SK-N-MC (cell line): ENCODE results near the gene MRPS18B.
A peak's percentile ranks its signal among the peaks of the same experiment; 100 is the strongest.

ENCODE experiments used
- DNase-seq: peaks from one replicate; pipeline ENCODE4 v3.0.0-alpha.2; 2011; ENCODE audit warnings: low read depth, low spot score
- H3K27ac ChIP-seq: fragments of 200-600 bp; sonication (generic); 2 replicates; pipeline ENCODE4 v1.5.1; 2016; ENCODE audit warnings: mixed run types
- H3K36me3 ChIP-seq: fragments of 200-600 bp; sonication (generic); 2 replicates; pipeline ENCODE4 v1.6.1; 2017; ENCODE audit warnings: antibody characterized with exemption, low read length, mixed read lengths; ENCODE audit not compliant: insufficient read depth
- H3K4me3 ChIP-seq: fragments of 200-600 bp; sonication (generic); 2 replicates; pipeline ENCODE4 v1.5.1; 2016
- H3K9ac ChIP-seq: fragments of 200-600 bp; sonication (generic); 2 replicates; pipeline ENCODE4 v1.8.0; 2017; ENCODE audit warnings: mixed run types, mixed read lengths; ENCODE audit not compliant: insufficient read length
- H3K9me3 ChIP-seq: fragments of 200-600 bp; sonication (generic); 2 replicates; pipeline ENCODE4 v1.6.1; 2017; ENCODE audit warnings: low read depth, mild to moderate bottlenecking, antibody characterized with exemption, low read length, moderate library complexity, mixed read lengths
- EZH2 ChIP-seq: fragments of 200-600 bp; sonication (generic); IDR thresholded peaks from one replicate; pipeline ENCODE4 v1.6.1; 2017; ENCODE audit warnings: antibody characterized with exemption
- FOXP2 ChIP-seq: optimal IDR thresholded peaks from 2 replicates; pipeline ENCODE3; 2011; ENCODE audit warnings: mild to moderate bottlenecking, moderate library complexity; ENCODE audit not compliant: insufficient read depth; ENCODE audit errors: extremely low read length, control extremely low read depth
- POLR2AphosphoS5 ChIP-seq: IDR thresholded peaks from 2 replicates; pipeline ENCODE4 v1.6.1; 2012; ENCODE audit warnings: mild to moderate bottlenecking, low read depth, low read length, borderline replicate concordance

The MRPS18B gene

DNA sequence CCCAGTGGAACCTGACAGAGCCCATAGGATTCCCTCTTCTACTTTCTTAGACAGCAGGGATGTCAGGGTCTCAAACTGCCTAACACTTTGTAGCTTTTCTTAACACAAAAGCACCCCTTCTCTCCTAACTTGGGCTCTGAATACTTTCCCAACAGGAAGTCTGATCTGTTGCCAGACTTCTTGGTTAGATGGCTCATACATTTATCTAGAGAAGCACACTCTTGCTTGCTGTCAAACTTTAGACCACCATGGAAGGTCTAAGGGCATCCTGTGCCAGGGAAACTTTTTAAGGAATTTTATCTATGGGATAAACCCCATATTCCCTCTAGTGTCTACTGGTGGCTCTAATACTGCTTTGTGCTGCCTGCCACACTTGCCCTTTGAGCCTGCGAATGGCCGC lies 26.0 kb downstream of the MRPS18B start:
- Histone ChIP-seq H3K27ac (no peak overlapping the region), H3K36me3 (peaks cover 42% of the 10 kb centered on the region), H3K9ac (no peak overlapping the region), H3K4me3 (no peak overlapping the region), H3K9me3 (no peaks in the 10 kb centered on the region)
- no peak for TF ChIP-seq FOXP2
- no peak for TF ChIP-seq POLR2AphosphoS5
- no peak for TF ChIP-seq EZH2
- DNase-seq = no peak

DNA sequence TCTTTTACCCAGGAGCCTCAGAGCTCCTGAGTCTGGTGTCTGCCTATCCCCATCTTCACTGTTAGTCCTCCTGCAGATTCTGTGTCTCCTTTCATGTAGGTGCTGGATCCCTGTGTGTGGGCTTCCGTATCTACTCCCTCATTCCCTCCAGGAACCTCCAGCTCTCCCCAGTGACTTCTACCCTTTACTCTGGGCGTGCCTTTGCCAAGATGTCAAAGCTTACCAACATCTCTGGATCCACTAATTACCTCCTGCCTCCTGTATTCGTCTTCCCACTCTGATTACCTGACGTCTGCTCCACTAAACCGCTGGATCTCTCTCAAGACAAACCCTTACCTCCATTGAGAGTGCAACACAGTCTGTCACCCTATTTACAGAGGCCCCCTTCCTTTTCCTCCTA lies 27.1 kb downstream of the MRPS18B start:
- TF ChIP-seq POLR2AphosphoS5 = no peak
- TF ChIP-seq FOXP2 = no peak
- no peaks in the 10 kb centered on the region for H3K9me3 ChIP-seq
- no peak overlapping the region for H3K4me3 ChIP-seq
- DNase-seq = no peak
- peaks cover 43% of the 10 kb centered on the region for H3K36me3 ChIP-seq
- no peak overlapping the region for H3K9ac ChIP-seq
- no peak overlapping the region for H3K27ac ChIP-seq

DNA sequence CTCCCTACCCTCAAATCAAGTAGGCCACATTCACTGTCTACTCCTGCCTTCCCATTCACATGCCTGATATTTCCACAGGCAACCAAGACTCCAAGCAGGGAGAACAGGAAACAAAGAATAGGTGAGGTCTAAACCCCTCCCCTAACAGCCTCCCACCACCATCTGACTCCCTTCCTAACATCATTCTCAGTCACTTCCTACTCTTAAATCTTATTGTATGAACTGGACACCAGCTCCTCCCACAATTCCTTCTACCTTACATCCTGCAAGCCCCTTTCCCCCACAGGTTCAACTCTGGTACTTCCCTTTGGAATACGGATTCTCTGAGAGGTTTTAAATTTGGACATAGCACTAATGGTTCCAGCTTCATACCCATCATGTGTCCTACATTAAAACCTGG lies 28.3 kb downstream of the MRPS18B start:
- TF ChIP-seq FOXP2 (no peak), POLR2AphosphoS5 (no peak), EZH2 (no peak)
- Histone ChIP-seq H3K27ac (no peak overlapping the region), H3K9me3 (no peaks in the 10 kb centered on the region), H3K9ac (peak overlapping the region; percentile 17), H3K36me3 (peaks cover 34% of the 10 kb centered on the region), H3K4me3 (peak overlapping the region; percentile 87)
- no peak for DNase-seq

DNA sequence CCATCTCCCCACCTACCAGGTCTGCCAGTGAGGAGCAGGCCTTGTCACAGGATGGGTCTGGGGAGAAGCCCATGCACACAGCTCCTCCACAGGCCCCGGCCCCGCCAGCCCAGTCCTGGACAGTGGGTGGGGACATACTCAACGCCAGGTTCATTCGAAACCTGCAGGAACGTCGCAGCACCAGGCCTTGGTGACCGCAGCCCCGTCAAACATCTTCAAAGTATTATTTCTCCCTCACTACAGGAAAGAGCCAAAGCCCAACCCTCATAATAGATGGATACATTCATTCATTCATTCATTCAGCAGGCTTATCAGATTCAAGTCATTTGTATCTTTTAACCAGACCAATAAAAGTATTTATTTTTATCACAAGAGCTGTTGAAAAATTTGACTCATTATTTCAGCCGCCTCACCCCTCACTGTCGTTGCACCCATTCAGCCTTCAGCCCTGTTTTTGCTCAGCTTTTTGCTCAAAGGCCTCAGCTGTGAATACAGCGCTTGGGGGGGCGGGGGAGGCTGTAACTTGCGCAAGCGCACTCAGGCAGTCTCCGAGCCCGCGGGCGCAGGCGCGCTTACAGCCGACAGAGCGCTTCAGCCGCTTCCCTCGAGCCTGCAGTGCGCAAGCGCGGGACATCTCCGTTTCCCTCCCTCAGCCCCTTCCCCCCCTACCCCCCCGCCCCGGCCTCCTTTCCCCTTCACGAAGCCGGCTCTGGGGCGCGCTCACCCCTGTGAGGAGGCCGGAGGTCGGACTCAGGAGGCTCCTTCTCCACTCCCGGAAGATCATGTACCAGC lies 29.0 kb downstream of the MRPS18B start, which contains the start of gene C6orf136:
Gene C6orf136 (plus strand): TSS at position 684 of the 792 bp plus-strand sequence. CDS start 99 bp downstream, at position 783.
- no peak for TF ChIP-seq EZH2
- no peak for TF ChIP-seq FOXP2
- no peak for TF ChIP-seq POLR2AphosphoS5
- H3K4me3 ChIP-seq = peak within 1 kb of the TSS; percentile 87
- H3K36me3 ChIP-seq = peaks cover 35% of the 10 kb centered on the region
- peak within 1 kb of the TSS; percentile 90 for H3K9ac ChIP-seq
- H3K27ac ChIP-seq = peak within 1 kb of the TSS; percentile 57; the same call in 1 of the 2 replicates
- DNase-seq = peak; percentile 71
- H3K9me3 ChIP-seq = no peaks in the 10 kb centered on the region

DNA sequence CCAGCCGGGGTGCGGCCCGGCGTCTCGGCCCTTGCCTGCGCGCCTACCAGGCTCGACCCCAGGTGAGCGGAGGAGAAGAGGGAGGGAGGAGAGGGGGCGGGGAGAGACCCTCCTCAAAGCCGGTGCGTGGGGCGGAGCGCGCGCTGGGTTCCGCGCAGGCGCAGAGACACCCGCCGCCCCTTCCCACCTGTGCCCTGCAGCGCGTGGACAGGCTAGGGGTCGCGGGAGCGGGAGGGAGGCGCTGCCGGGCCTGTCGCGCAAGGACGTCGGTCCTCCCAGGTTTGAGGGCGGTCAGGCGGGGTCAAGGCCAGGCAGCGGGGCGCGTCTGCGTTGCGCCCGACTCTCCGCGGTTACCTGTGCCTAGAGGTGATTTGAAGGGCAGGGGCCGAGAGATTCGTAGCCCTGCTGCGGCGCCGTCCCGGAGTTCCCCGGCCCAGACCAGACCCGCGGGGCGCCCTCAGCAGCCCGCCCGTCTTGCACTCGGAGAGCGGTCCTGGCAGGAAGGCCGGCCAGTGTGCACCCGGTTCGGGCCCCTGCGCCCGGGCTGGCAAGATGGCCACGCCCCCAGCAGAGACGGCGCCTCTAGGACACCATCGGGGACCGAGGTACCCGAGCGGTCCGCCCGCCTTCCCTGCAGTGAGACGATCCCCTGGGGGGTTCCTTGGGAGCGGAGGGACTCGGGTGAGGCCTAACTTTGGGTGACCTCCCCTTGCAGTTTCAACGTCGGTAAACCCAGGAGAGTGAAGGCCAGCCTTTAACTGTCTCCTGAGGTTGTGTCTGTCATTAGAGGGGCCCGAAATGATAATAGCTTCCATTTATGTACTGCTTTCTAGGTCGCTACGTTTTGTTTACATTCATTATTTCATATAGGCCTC lies 29.8 kb downstream of the MRPS18B start:
- peaks cover 38% of the 10 kb centered on the region for H3K36me3 ChIP-seq
- no peak for DNase-seq
- TF ChIP-seq FOXP2 = no peak
- TF ChIP-seq EZH2 = no peak
- peak; percentile 91 for TF ChIP-seq POLR2AphosphoS5
- peak overlapping the region; percentile 87 for H3K4me3 ChIP-seq
- H3K9ac ChIP-seq = peak overlapping the region; percentile 90
- peak overlapping the region; percentile 57; the same call in 1 of the 2 replicates for H3K27ac ChIP-seq
- no peaks in the 10 kb centered on the region for H3K9me3 ChIP-seq

DNA sequence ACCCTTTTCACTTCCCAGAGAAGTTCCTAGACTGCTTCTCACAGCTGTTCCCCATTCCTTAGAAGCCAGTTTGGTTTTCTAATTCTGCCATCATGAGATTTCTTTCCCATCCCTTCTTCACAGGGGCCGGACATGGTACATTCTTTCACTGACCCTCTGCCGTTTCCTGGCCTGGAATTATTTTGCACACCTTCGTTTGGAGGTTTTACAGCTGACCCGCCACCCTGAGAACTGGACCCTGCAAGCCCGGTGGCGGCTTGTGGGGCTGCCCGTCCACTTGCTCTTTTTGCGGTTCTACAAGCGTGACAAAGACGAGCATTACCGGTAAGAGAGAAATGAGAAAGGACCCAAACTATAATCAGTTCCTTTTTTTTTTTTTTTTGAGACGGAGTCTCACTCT lies 33.5 kb downstream of the MRPS18B start:
- Histone ChIP-seq H3K27ac (no peak overlapping the region), H3K9ac (no peak overlapping the region), H3K9me3 (no peaks in the 10 kb centered on the region), H3K36me3 (peaks cover 58% of the 10 kb centered on the region), H3K4me3 (no peak overlapping the region)
- DNase-seq = no peak
- TF ChIP-seq FOXP2 (no peak), POLR2AphosphoS5 (0 out of 2 replicates have a peak, but pooled peaks have one; percentile 9)

DNA sequence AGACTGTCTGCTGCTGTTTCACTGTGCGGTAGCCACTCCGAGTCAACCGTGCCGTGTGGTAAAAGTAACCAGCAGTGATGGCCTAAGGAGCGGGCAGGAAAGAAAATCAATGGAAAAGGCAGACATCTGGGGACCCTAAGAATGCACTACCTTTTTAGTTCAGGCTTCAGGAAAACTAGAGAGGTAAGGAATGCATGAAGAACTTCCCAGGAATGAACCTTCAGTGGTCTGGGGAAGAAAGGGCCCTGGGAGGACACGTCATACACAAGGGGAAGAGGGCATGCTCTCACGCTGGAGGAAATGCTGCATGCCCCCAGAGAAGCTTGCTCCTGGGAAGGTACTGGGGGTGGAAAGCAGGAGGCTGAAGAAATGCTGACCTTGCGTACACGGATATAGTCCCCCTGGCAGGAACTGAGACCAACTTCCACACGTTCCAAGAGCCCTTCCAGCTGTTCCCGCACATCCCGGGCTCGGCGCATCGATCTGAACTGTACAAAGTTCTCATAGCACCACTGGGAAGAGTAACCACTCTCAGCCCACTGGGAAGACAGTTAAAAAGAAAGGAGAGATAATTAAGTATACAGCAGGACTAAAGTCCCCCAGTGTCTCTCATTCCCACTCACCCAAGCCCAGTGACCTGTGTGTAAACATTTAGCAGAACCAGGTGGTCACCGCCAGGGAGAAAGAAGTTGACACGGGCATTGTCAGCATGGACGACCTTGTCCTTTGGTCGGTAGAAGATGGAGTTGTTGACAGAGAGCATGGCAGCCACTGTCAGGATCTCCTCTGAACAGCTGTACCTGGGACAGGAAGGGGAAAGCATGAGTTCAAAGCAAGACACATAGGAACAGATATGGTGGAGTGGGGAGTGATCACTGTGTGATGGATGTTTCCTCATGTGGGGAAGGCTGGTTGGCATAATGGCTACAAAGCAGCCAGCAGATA lies 37.4 kb downstream of the MRPS18B start:
- TF ChIP-seq EZH2 (no peak), POLR2AphosphoS5 (no peak), FOXP2 (no peak)
- H3K4me3 ChIP-seq = no peak overlapping the region
- no peak overlapping the region for H3K27ac ChIP-seq
- DNase-seq = no peak
- no peak overlapping the region for H3K9ac ChIP-seq
- H3K9me3 ChIP-seq = no peaks in the 10 kb centered on the region
- peaks cover 75% of the 10 kb centered on the region for H3K36me3 ChIP-seq

DNA sequence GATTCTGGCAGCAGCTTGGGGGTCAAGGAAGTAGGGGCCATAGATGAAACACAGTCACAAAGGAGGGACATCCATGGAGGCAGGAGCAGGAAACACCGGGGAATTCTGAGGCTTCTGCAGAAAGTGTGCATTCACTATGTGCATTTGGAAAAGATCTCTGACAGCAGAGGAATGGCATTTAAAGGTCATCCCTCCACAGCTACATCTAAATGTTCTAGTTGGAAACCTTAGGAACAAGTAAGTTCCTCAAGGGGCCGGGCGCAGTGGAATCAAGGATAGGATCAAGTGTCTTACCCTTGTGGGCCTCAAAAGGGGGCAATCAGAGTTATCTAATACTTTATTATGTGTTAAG lies 38.1 kb downstream of the MRPS18B start:
- Histone ChIP-seq H3K36me3 (peaks cover 78% of the 10 kb centered on the region), H3K9ac (no peak overlapping the region), H3K4me3 (no peak overlapping the region), H3K9me3 (no peaks in the 10 kb centered on the region), H3K27ac (no peak overlapping the region)
- TF ChIP-seq EZH2 = no peak
- TF ChIP-seq POLR2AphosphoS5 = no peak
- no peak for TF ChIP-seq FOXP2
- DNase-seq = no peak
